ENCODE data around the gene ATP13A4.

- TF ChIP-seq CTCF (IDR thresholded peaks at IDR 0.05) (no peak), POLR2A (IDR thresholded peaks at IDR 0.05; ENCODE audit: low read depth) (no peak), EP300 (IDR thresholded peaks at IDR 0.05) (no peak), POLR2AphosphoS5 (IDR thresholded peaks at IDR 0.05) (no peak)
Measured at GRCh38 chr3:193446965-193447602, 107.6 kb downstream of the ATP13A4 start.
